Mesendoderm (in vitro differentiated cells): ENCODE measurements around the gene YBEY.

Experiments used
- DNase-seq: peaks from one replicate; pipeline ENCODE4 v3.0.0; 2013
- H2AK5ac ChIP-seq: 2 replicates; pipeline ENCODE4 v1.6.1; 2013; ENCODE audit warnings: low read length, inconsistent platforms
- H2BK120ac ChIP-seq: 2 replicates; pipeline ENCODE4 v1.6.1; 2013; ENCODE audit warnings: low read depth, mild to moderate bottlenecking, low read length, moderate library complexity, mixed read lengths
- H2BK15ac ChIP-seq: replicated peaks from 2 replicates; pipeline ENCODE4 v1.6.1; 2013; ENCODE audit warnings: low read depth, mild to moderate bottlenecking, moderate library complexity
- H2BK5ac ChIP-seq: 2 replicates; pipeline ENCODE4 v1.6.1; 2013; ENCODE audit warnings: low read length, inconsistent platforms
- H3K18ac ChIP-seq: 2 replicates; pipeline ENCODE4 v1.6.1; 2013; ENCODE audit warnings: mild to moderate bottlenecking, low read length, mixed read lengths
- H3K23ac ChIP-seq: one replicate; pipeline ENCODE4 v1.6.1; 2013; ENCODE audit warnings: low read length
- H3K27ac ChIP-seq: 2 replicates; pipeline ENCODE4 v1.5.1; 2013; ENCODE audit warnings: low read depth, mild to moderate bottlenecking, inconsistent platforms, low read length, moderate library complexity
- H3K27me3 ChIP-seq: 2 replicates; pipeline ENCODE4 v1.6.1; 2013; ENCODE audit warnings: low read length, control low read depth, mild to moderate bottlenecking, inconsistent platforms; ENCODE audit not compliant: insufficient read depth, poor library complexity
- H3K36me3 ChIP-seq: 2 replicates; pipeline ENCODE4 v1.6.1; 2013; ENCODE audit warnings: low read length, inconsistent platforms; ENCODE audit not compliant: control insufficient read depth, insufficient read depth
- H3K4ac ChIP-seq: one replicate; pipeline ENCODE4 v1.6.1; 2013; ENCODE audit warnings: low read depth, mild to moderate bottlenecking, low read length, moderate library complexity
- H3K4me1 ChIP-seq: 2 replicates; pipeline ENCODE4 v1.6.1; 2013; ENCODE audit warnings: low read depth, low read length, inconsistent platforms; ENCODE audit not compliant: control insufficient read depth
- H3K4me2 ChIP-seq: 2 replicates; pipeline ENCODE4 v1.6.1; 2013; ENCODE audit warnings: low read length
- H3K4me3 ChIP-seq: 2 replicates; pipeline ENCODE4 v1.5.1; 2013; ENCODE audit warnings: mild to moderate bottlenecking, low read length
- H3K56ac ChIP-seq: one replicate; pipeline ENCODE4 v1.6.1; 2013; ENCODE audit warnings: low read length
- H3K79me1 ChIP-seq: 2 replicates; pipeline ENCODE4 v1.6.1; 2013; ENCODE audit warnings: low read length, inconsistent platforms
- H3K79me2 ChIP-seq: 2 replicates; pipeline ENCODE4 v1.6.1; 2013; ENCODE audit warnings: mild to moderate bottlenecking, low read length; ENCODE audit not compliant: control insufficient read depth, insufficient read depth
- H3K9ac ChIP-seq: 2 replicates; pipeline ENCODE4 v1.6.1; 2013; ENCODE audit warnings: low read length, inconsistent platforms
- H4K5ac ChIP-seq: one replicate; pipeline ENCODE4 v1.6.1; 2013; ENCODE audit warnings: low read length
- H4K8ac ChIP-seq: one replicate; pipeline ENCODE4 v1.6.1; 2013; ENCODE audit warnings: low read depth, mild to moderate bottlenecking, control low read depth, low read length, moderate library complexity
- WGBS: extraction: QIAGEN DNeasy Blood & Tissue Kit; methylation state at CpG from one replicate; pipeline ENCODE4 v1.1.7; 2013; ENCODE audit warnings: low lambda C conversion rate, missing lambda C conversion rate; ENCODE audit not compliant: insufficient coverage; ENCODE audit errors: extremely low coverage; 5-methylcytosine and 5-hydroxymethylcytosine counted together

Gene YBEY

DNA sequence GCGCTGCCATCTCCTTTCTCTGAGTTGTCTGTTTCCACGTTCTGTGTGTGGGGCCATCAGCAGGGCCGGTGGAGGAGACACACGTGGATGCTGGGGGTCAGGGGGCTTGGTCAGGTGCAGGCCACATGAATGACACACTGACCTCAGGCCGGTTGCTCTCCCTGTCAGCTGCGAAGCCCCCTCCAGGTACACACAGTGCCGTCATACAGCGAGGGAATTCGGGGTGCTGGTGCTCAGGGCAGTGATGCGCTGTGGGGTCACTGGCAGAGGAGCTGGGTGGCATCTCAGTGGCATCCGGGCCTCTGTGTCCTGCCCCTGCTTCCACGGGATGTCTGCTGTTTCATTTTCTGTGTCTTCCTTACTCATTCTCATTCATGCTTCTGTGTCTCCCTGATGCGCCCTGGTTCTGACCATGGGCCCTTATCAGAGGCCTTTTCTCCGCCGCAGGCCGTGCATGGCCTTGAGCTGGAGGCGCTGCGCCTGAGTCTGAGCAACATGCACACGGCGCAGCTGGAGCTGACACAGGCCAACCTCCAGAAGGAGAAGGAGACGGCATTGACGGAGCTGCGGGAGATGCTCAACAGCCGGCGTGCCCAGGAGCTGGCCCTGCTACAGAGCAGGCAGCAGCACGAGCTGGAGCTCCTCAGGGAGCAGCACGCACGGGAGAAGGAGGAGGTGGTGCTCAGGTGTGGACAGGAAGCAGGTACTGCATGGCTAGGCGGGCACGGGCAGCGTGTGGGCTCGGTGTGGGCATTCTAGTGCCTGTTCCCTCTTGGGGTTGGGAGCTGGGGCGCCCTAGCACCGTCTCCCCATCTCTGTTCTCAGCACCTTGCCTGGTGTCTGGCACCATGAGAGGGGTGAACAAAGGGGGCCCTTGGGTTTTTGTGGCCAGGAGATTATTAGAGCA, 60.4 kb downstream of the YBEY start:
- H3K79me1 ChIP-seq, result peaks cover 9% of the 10 kb centered on the region
- no peaks in the 10 kb centered on the region for H3K79me2 ChIP-seq
- no peak overlapping the region for H3K4me2 ChIP-seq
- H2BK120ac ChIP-seq, result no peak overlapping the region
- H3K9ac ChIP-seq, result no peak overlapping the region
- no peak overlapping the region for H2BK5ac ChIP-seq
- H4K8ac ChIP-seq, result no peak overlapping the region
- no peak for DNase-seq
- no CpG with 5 or more reads among the region's 34 CpGs for WGBS
- no peak overlapping the region for H4K5ac ChIP-seq
- no peak overlapping the region for H2BK15ac ChIP-seq
- peaks cover 12% of the 10 kb centered on the region for H3K36me3 ChIP-seq
- H3K27me3 ChIP-seq, result no peaks in the 10 kb centered on the region
- no peak overlapping the region for H3K18ac ChIP-seq
- no peak overlapping the region for H3K56ac ChIP-seq
- H2AK5ac ChIP-seq, result no peak overlapping the region
- no peak overlapping the region for H3K4ac ChIP-seq
- H3K4me3 ChIP-seq, result no peak overlapping the region
- H3K27ac ChIP-seq, result no peak overlapping the region
- no peak overlapping the region for H3K23ac ChIP-seq
- H3K4me1 ChIP-seq, result no peaks in the 10 kb centered on the region

DNA sequence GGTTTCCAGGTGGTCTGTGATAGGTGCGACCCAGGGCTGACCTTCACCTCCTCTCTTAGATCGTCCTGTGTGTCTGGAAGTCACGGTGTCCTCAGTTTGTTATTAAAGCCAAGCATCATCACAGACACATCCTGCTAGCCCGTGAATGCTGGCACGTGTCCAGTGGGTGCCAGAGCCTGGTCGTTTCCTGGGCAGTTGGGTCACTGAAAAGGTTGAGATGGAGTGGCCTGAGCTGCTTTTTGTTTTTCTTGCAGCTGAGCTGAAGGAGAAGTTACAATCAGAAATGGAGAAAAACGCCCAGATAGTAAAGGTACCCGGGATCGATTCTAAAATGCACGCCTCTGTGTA, 61.0 kb downstream of the YBEY start:
- Histone ChIP-seq H3K36me3 (peaks cover 15% of the 10 kb centered on the region), H3K18ac (no peak overlapping the region), H3K27me3 (no peaks in the 10 kb centered on the region), H3K27ac (no peak overlapping the region), H3K4ac (no peak overlapping the region), H3K4me2 (no peak overlapping the region), H3K79me2 (no peaks in the 10 kb centered on the region), H2AK5ac (no peak overlapping the region), H3K9ac (no peak overlapping the region), H2BK15ac (no peak overlapping the region), H3K56ac (no peak overlapping the region), H3K4me1 (no peaks in the 10 kb centered on the region), H4K5ac (no peak overlapping the region), H3K23ac (no peak overlapping the region), H3K4me3 (no peak overlapping the region), H4K8ac (no peak overlapping the region), H2BK120ac (no peak overlapping the region), H3K79me1 (peaks cover 9% of the 10 kb centered on the region), H2BK5ac (no peak overlapping the region)
- no peak for DNase-seq
- WGBS, result no CpG with 5 or more reads among the region's 10 CpGs
